Trophoblast cell (in vitro differentiated cells and primary cell): Measurements from ENCODE around the gene MAP3K20.

ENCODE experiments used
- DNase-seq, 2 donors: peaks; one replicate each; pipeline ENCODE4 v3.0.0-alpha.2; 2016
- H2AFZ ChIP-seq: 2 replicates; pipeline ENCODE4 v1.6.1; 2013; ENCODE audit warnings: low read length, moderate library complexity, mild to moderate bottlenecking; ENCODE audit not compliant: insufficient read depth, poor library complexity
- H2AK5ac ChIP-seq: 2 replicates; pipeline ENCODE4 v1.6.1; 2013; ENCODE audit warnings: mild to moderate bottlenecking, low read length
- H2BK120ac ChIP-seq: 2 replicates; pipeline ENCODE4 v1.6.1; 2013; ENCODE audit warnings: low read length, mild to moderate bottlenecking, moderate library complexity; ENCODE audit not compliant: insufficient read depth, poor library complexity
- H2BK12ac ChIP-seq: 2 replicates; pipeline ENCODE4 v1.6.1; 2013; ENCODE audit warnings: mild to moderate bottlenecking, low read length, moderate library complexity
- H2BK5ac ChIP-seq: 2 replicates; pipeline ENCODE4 v1.6.1; 2013; ENCODE audit warnings: low read length, low read depth, moderate library complexity, mild to moderate bottlenecking; ENCODE audit not compliant: poor library complexity
- H3K14ac ChIP-seq: 2 replicates; pipeline ENCODE4 v1.6.1; 2013; ENCODE audit warnings: mild to moderate bottlenecking, low read length
- H3K18ac ChIP-seq: 2 replicates; pipeline ENCODE4 v1.6.1; 2013; ENCODE audit warnings: mild to moderate bottlenecking, low read length
- H3K23ac ChIP-seq: 2 replicates; pipeline ENCODE4 v1.6.1; 2013; ENCODE audit warnings: low read length
- H3K27ac ChIP-seq: 2 replicates; pipeline ENCODE4 v1.5.1; 2013; ENCODE audit warnings: low read depth, mild to moderate bottlenecking, inconsistent platforms, low read length, moderate library complexity
- H3K27me3 ChIP-seq: 2 replicates; pipeline ENCODE4 v1.6.1; 2013; ENCODE audit warnings: inconsistent platforms, mild to moderate bottlenecking, low read length, moderate library complexity; ENCODE audit not compliant: insufficient read depth
- H3K36me3 ChIP-seq, 2 experiments: 1 replicate in 1 of 2; 2 replicates in 1 of 2; pipeline ENCODE4 v1.6.1; 2013; ENCODE audit warnings: low read length in 2 of 2, mild to moderate bottlenecking in 2 of 2, moderate library complexity in 1 of 2; ENCODE audit not compliant: insufficient read depth in 2 of 2, control insufficient read depth in 1 of 2
- H3K4ac ChIP-seq: 2 replicates; pipeline ENCODE4 v1.6.1; 2013; ENCODE audit warnings: low read depth, mild to moderate bottlenecking, low read length, moderate library complexity
- H3K4me1 ChIP-seq, 2 experiments: 1 replicate in 1 of 2; 2 replicates in 1 of 2; pipeline ENCODE4 v1.6.1; 2013; ENCODE audit warnings: low read length in 2 of 2, mild to moderate bottlenecking in 2 of 2, moderate library complexity in 1 of 2; ENCODE audit not compliant: insufficient read depth in 2 of 2, control insufficient read depth in 1 of 2
- H3K4me2 ChIP-seq: 2 replicates; pipeline ENCODE4 v1.6.1; 2013; ENCODE audit warnings: inconsistent platforms, mild to moderate bottlenecking, low read length, moderate library complexity
- H3K4me3 ChIP-seq: 2 replicates; pipeline ENCODE4 v1.5.1; 2013; ENCODE audit warnings: mild to moderate bottlenecking, low read depth, low read length, inconsistent platforms
- H3K79me1 ChIP-seq: one replicate; pipeline ENCODE4 v1.6.1; 2013; ENCODE audit warnings: low read length
- H3K79me2 ChIP-seq: 2 replicates; pipeline ENCODE4 v1.6.1; 2013; ENCODE audit warnings: low read length, mild to moderate bottlenecking; ENCODE audit not compliant: control insufficient read depth, insufficient read depth, poor library complexity
- H3K9ac ChIP-seq: 2 replicates; pipeline ENCODE4 v1.6.1; 2013; ENCODE audit warnings: mild to moderate bottlenecking, low read length
- H3K9me3 ChIP-seq: 2 replicates; pipeline ENCODE4 v1.6.1; 2013; ENCODE audit warnings: low read depth, mild to moderate bottlenecking, control low read depth, inconsistent platforms, low read length; ENCODE audit not compliant: insufficient read depth
- H4K12ac ChIP-seq: 2 replicates; pipeline ENCODE4 v1.6.1; 2013; ENCODE audit warnings: low read depth, mild to moderate bottlenecking, low read length, moderate library complexity
- H4K8ac ChIP-seq: 2 replicates; pipeline ENCODE4 v1.6.1; 2013; ENCODE audit warnings: low read depth, mild to moderate bottlenecking, low read length, moderate library complexity
- H4K91ac ChIP-seq: one replicate; pipeline ENCODE4 v1.6.1; 2013; ENCODE audit warnings: low read depth, mild to moderate bottlenecking, low read length, moderate library complexity
- WGBS: extraction: QIAGEN DNeasy Blood & Tissue Kit; methylation state at CpG from one replicate; pipeline ENCODE4 v1.1.7; 2013; ENCODE audit warnings: missing lambda C conversion rate; ENCODE audit not compliant: insufficient read length, insufficient coverage; ENCODE audit errors: extremely low coverage; 5-methylcytosine and 5-hydroxymethylcytosine counted together

The MAP3K20 gene

GRCh38 chr2:173264603-173265366 lies 189.1 kb downstream of the MAP3K20 start:
- no peak overlapping the region for H3K14ac ChIP-seq
- no peak overlapping the region for H4K91ac ChIP-seq
- H3K4me2 ChIP-seq, result no peak overlapping the region
- no peak overlapping the region for H2BK5ac ChIP-seq
- H2BK120ac ChIP-seq, result no peak overlapping the region
- H2BK12ac ChIP-seq, result no peak overlapping the region
- no peak overlapping the region for H3K23ac ChIP-seq
- no peak overlapping the region for H3K4ac ChIP-seq
- H3K79me1 ChIP-seq, result no peaks in the 10 kb centered on the region
- no peak overlapping the region for H2AFZ ChIP-seq
- no peak overlapping the region for H4K12ac ChIP-seq
- peak; percentile 1 to 7 for DNase-seq
- H3K4me1 ChIP-seq, result no peaks in the 10 kb centered on the region
- H3K79me2 ChIP-seq, result no peaks in the 10 kb centered on the region
- H3K18ac ChIP-seq, result no peak overlapping the region
- H2AK5ac ChIP-seq, result no peak overlapping the region
- WGBS, result no CpG with 5 or more reads among the region's 14 CpGs
- peak overlapping the region; percentile 38 for H3K9ac ChIP-seq
- H3K27me3 ChIP-seq, result no peaks in the 10 kb centered on the region
- peaks cover 0 to 6% of the 10 kb centered on the region in 2 experiments for H3K36me3 ChIP-seq
- H3K9me3 ChIP-seq, result no peaks in the 10 kb centered on the region
- H4K8ac ChIP-seq, result no peak overlapping the region
- H3K27ac ChIP-seq, result no peak overlapping the region
- no peak overlapping the region for H3K4me3 ChIP-seq

GRCh38 chr2:173271135-173271534 lies 195.5 kb downstream of the MAP3K20 start:
- Histone ChIP-seq H2BK12ac (no peak overlapping the region), H3K4ac (no peak overlapping the region), H2AFZ (no peak overlapping the region), H2AK5ac (no peak overlapping the region), H3K4me2 (no peak overlapping the region), H3K9ac (no peak overlapping the region), H3K36me3 (peaks cover 0 to under 1% of the 10 kb centered on the region in 2 experiments), H3K18ac (no peak overlapping the region), H3K79me2 (no peaks in the 10 kb centered on the region), H3K14ac (no peak overlapping the region), H3K4me3 (no peak overlapping the region), H3K9me3 (peaks cover 1% of the 10 kb centered on the region), H3K23ac (no peak overlapping the region), H3K27ac (no peak overlapping the region), H2BK5ac (no peak overlapping the region), H3K4me1 (no peaks in the 10 kb centered on the region), H3K79me1 (no peaks in the 10 kb centered on the region), H4K12ac (no peak overlapping the region), H4K91ac (no peak overlapping the region), H3K27me3 (no peaks in the 10 kb centered on the region), H4K8ac (no peak overlapping the region), H2BK120ac (no peak overlapping the region)
- no CpG with 5 or more reads among the region's 2 CpGs for WGBS
- no peak for DNase-seq

- no peak overlapping the region for H2BK120ac ChIP-seq
- H2AK5ac ChIP-seq, result no peak overlapping the region
- no peak overlapping the region for H2AFZ ChIP-seq
- H3K4ac ChIP-seq, result no peak overlapping the region
- H3K4me1 ChIP-seq, result no peaks in the 10 kb centered on the region
- H3K9me3 ChIP-seq, result peaks cover 1% of the 10 kb centered on the region
- no peak overlapping the region for H2BK12ac ChIP-seq
- no peaks in the 10 kb centered on the region for H3K79me1 ChIP-seq
- no peak overlapping the region for H3K4me2 ChIP-seq
- no peak overlapping the region for H3K18ac ChIP-seq
- no peak overlapping the region for H4K12ac ChIP-seq
- H3K27ac ChIP-seq, result no peak overlapping the region
- no peak overlapping the region for H2BK5ac ChIP-seq
- no peak overlapping the region for H4K91ac ChIP-seq
- no peak overlapping the region for H3K23ac ChIP-seq
- no peak overlapping the region for H3K14ac ChIP-seq
- H3K79me2 ChIP-seq, result no peaks in the 10 kb centered on the region
- DNase-seq, result no peak
- no peak overlapping the region for H4K8ac ChIP-seq
- no peaks in the 10 kb centered on the region for H3K36me3 ChIP-seq
- no CpG with 5 or more reads among the region's 5 CpGs for WGBS
- H3K9ac ChIP-seq, result no peak overlapping the region
- no peak overlapping the region for H3K4me3 ChIP-seq
- H3K27me3 ChIP-seq, result no peaks in the 10 kb centered on the region
These were observed 196.2 kb downstream of the MAP3K20 start for GRCh38 chr2:173271825-173272224.

- Histone ChIP-seq H2AFZ (no peak overlapping the region), H3K36me3 (no peaks in the 10 kb centered on the region), H3K18ac (no peak overlapping the region), H3K9ac (no peak overlapping the region), H4K8ac (no peak overlapping the region), H3K9me3 (peaks cover 1% of the 10 kb centered on the region), H3K79me1 (no peaks in the 10 kb centered on the region), H3K23ac (no peak overlapping the region), H3K4me1 (no peaks in the 10 kb centered on the region), H3K27ac (no peak overlapping the region), H4K12ac (no peak overlapping the region), H2BK120ac (no peak overlapping the region), H2BK5ac (no peak overlapping the region), H3K4me2 (no peak overlapping the region), H4K91ac (no peak overlapping the region), H3K14ac (no peak overlapping the region), H2BK12ac (no peak overlapping the region), H2AK5ac (no peak overlapping the region), H3K27me3 (no peaks in the 10 kb centered on the region), H3K79me2 (no peaks in the 10 kb centered on the region), H3K4me3 (no peak overlapping the region), H3K4ac (no peak overlapping the region)
- WGBS, result no CpG with 5 or more reads among the region's 3 CpGs
- no peak for DNase-seq
These were observed 197.2 kb downstream of the MAP3K20 start for GRCh38 chr2:173272849-173273248.
